Astrocyte (in vitro differentiated cells and primary cell): ENCODE data around the gene PRKCA. TPM values are rescaled to one million over a fixed set of nuclear protein-coding genes. Genes with fewer than 3 reads are reported as not detected.

ENCODE experiments used
- DNase-seq: peaks from one replicate; pipeline ENCODE4 v3.0.0-alpha.2; 2010; ENCODE audit warnings: low read depth
- FAIRE-seq: peaks from 2 replicates; lab custom pipeline; 2011; peaks lifted over from hg19 to GRCh38; lab: Jason Lieb, UNC
- H2AFZ ChIP-seq: 2 replicates; pipeline ENCODE4 v1.6.0; 2012; ENCODE audit warnings: low read depth, low read length, inconsistent platforms
- H3K27ac ChIP-seq: 2 replicates; pipeline ENCODE4 v1.5.1; 2011; ENCODE audit warnings: low read depth, low read length, inconsistent platforms
- H3K27me3 ChIP-seq: 2 replicates; pipeline ENCODE4 v1.6.0; 2011; ENCODE audit warnings: low read length, inconsistent platforms; ENCODE audit not compliant: insufficient read depth
- H3K36me3 ChIP-seq: 2 replicates; pipeline ENCODE4 v1.5.1; 2011; ENCODE audit warnings: low read length, inconsistent platforms; ENCODE audit not compliant: insufficient read depth
- H3K4me1 ChIP-seq: 2 replicates; pipeline ENCODE4 v1.5.1; 2011; ENCODE audit warnings: low read length, inconsistent platforms; ENCODE audit not compliant: insufficient read depth
- H3K4me2 ChIP-seq: 2 replicates; pipeline ENCODE4 v1.6.0; 2012; ENCODE audit warnings: low read length, inconsistent platforms
- H3K4me3 ChIP-seq: 2 replicates; pipeline ENCODE4 v1.5.1; 2011; ENCODE audit warnings: low read depth, mild to moderate bottlenecking, low read length, inconsistent platforms; ENCODE audit not compliant: insufficient read depth
- H3K79me2 ChIP-seq: 2 replicates; pipeline ENCODE4 v1.6.0; 2012; ENCODE audit warnings: mild to moderate bottlenecking, low read length, inconsistent platforms; ENCODE audit not compliant: insufficient read depth
- H3K9ac ChIP-seq: 2 replicates; pipeline ENCODE4 v1.6.0; 2012; ENCODE audit warnings: mild to moderate bottlenecking, low read length, inconsistent platforms
- H3K9me3 ChIP-seq: 2 replicates; pipeline ENCODE4 v1.5.1; 2012; ENCODE audit warnings: low read depth, mild to moderate bottlenecking, low read length, inconsistent platforms; ENCODE audit not compliant: insufficient read depth
- H4K20me1 ChIP-seq: 2 replicates; pipeline ENCODE4 v1.6.0; 2012; ENCODE audit warnings: low read length, inconsistent platforms; ENCODE audit not compliant: insufficient read depth
- H3K27ac Mint-ChIP-seq: one replicate; pipeline ENCODE4 v1.8.0; 2021; ENCODE audit warnings: mild to moderate bottlenecking, mixed read lengths; ENCODE audit not compliant: unreplicated experiment
- H3K27me3 Mint-ChIP-seq: one replicate; pipeline ENCODE4 v1.8.0; 2021; ENCODE audit warnings: low read depth, mixed read lengths; ENCODE audit not compliant: unreplicated experiment
- H3K36me3 Mint-ChIP-seq: one replicate; pipeline ENCODE4 v1.8.0; 2021; ENCODE audit warnings: low read depth, mixed read lengths; ENCODE audit not compliant: unreplicated experiment
- H3K4me1 Mint-ChIP-seq: one replicate; pipeline ENCODE4 v1.8.0; 2021; ENCODE audit warnings: low read depth, mixed read lengths; ENCODE audit not compliant: unreplicated experiment
- H3K4me3 Mint-ChIP-seq: one replicate; pipeline ENCODE4 v1.8.0; 2021; ENCODE audit warnings: mild to moderate bottlenecking, moderate library complexity, mixed read lengths; ENCODE audit not compliant: unreplicated experiment
- H3K9me3 Mint-ChIP-seq: one replicate; pipeline ENCODE4 v1.8.0; 2021; ENCODE audit warnings: mild to moderate bottlenecking, mixed read lengths; ENCODE audit not compliant: unreplicated experiment
- CTCF ChIP-seq: IDR thresholded peaks from 2 replicates; pipeline ENCODE4 v1.5.1; 2011; ENCODE audit warnings: low read depth, mild to moderate bottlenecking, inconsistent platforms, low read length, moderate library complexity; ENCODE audit not compliant: insufficient read depth
- EZH2 ChIP-seq: IDR thresholded peaks from 2 replicates; pipeline ENCODE4 v1.6.1; 2012; ENCODE audit warnings: mild to moderate bottlenecking, low read length, inconsistent platforms; ENCODE audit not compliant: insufficient read depth
- total RNA-seq: library from RNA; stranded (reverse); gene quantifications from 2 replicates; pipeline ENCODE4 v1.2.1, GENCODE V29; 2021

The PRKCA gene
- total RNA-seq, 1 donor from 2014 or later = 49.9 TPM

GRCh38 chr17:66573078-66573477 lies 270.7 kb downstream of the PRKCA start:
- TF ChIP-seq EZH2 = no peak
- TF ChIP-seq CTCF = no peak
- H3K36me3 ChIP-seq = no peaks in the 10 kb centered on the region
- no peaks in the 10 kb centered on the region for H3K4me1 ChIP-seq
- peaks cover 1% of the 10 kb centered on the region for H4K20me1 ChIP-seq
- no peak overlapping the region for H3K27ac ChIP-seq
- Mint-ChIP-seq H3K4me3 (no peak overlapping the region), H3K4me1 (peaks cover 7% of the 10 kb centered on the region), H3K27me3 (no peaks in the 10 kb centered on the region), H3K36me3 (peaks cover under 1% of the 10 kb centered on the region), H3K27ac (no peak overlapping the region), H3K9me3 (no peaks in the 10 kb centered on the region)
- no peaks in the 10 kb centered on the region for H3K27me3 ChIP-seq
- peaks cover 2% of the 10 kb centered on the region for H3K79me2 ChIP-seq
- no peaks in the 10 kb centered on the region for H3K9me3 ChIP-seq
- no peak overlapping the region for H3K9ac ChIP-seq
- H2AFZ ChIP-seq = no peak overlapping the region
- no peak for FAIRE-seq
- H3K4me3 ChIP-seq = no peak overlapping the region
- DNase-seq = no peak
- H3K4me2 ChIP-seq = no peak overlapping the region

GRCh38 chr17:66574123-66574522 lies 271.7 kb downstream of the PRKCA start:
- Histone ChIP-seq H3K9ac (no peak overlapping the region), H4K20me1 (peaks cover 6% of the 10 kb centered on the region), H3K4me3 (no peak overlapping the region), H3K79me2 (peaks cover 2% of the 10 kb centered on the region), H3K27ac (no peak overlapping the region), H3K9me3 (no peaks in the 10 kb centered on the region), H3K4me2 (no peak overlapping the region), H2AFZ (no peak overlapping the region), H3K27me3 (no peaks in the 10 kb centered on the region), H3K4me1 (no peaks in the 10 kb centered on the region), H3K36me3 (no peaks in the 10 kb centered on the region)
- Mint-ChIP-seq H3K9me3 (no peaks in the 10 kb centered on the region), H3K27me3 (no peaks in the 10 kb centered on the region), H3K36me3 (peaks cover 8% of the 10 kb centered on the region), H3K4me3 (no peak overlapping the region), H3K4me1 (peaks cover 6% of the 10 kb centered on the region), H3K27ac (no peak overlapping the region)
- no peak for TF ChIP-seq CTCF
- TF ChIP-seq EZH2 = no peak
- FAIRE-seq (no peak), DNase-seq (no peak)

GRCh38 chr17:66576473-66576872 lies 274.1 kb downstream of the PRKCA start:
- no peak for FAIRE-seq
- H4K20me1 ChIP-seq = peaks cover 13% of the 10 kb centered on the region
- no peaks in the 10 kb centered on the region for H3K36me3 ChIP-seq
- no peak for TF ChIP-seq CTCF
- TF ChIP-seq EZH2 = no peak
- H3K27me3 ChIP-seq = no peaks in the 10 kb centered on the region
- H3K27ac ChIP-seq = no peak overlapping the region
- no peaks in the 10 kb centered on the region for H3K9me3 Mint-ChIP-seq
- H2AFZ ChIP-seq = no peak overlapping the region
- peaks cover 2% of the 10 kb centered on the region for H3K79me2 ChIP-seq
- H3K4me3 Mint-ChIP-seq = no peak overlapping the region
- no peak overlapping the region for H3K9ac ChIP-seq
- H3K9me3 ChIP-seq = no peaks in the 10 kb centered on the region
- H3K36me3 Mint-ChIP-seq = peaks cover 10% of the 10 kb centered on the region
- no peak for DNase-seq
- H3K27ac Mint-ChIP-seq = no peak overlapping the region
- H3K4me1 ChIP-seq = peaks cover 10% of the 10 kb centered on the region
- no peaks in the 10 kb centered on the region for H3K27me3 Mint-ChIP-seq
- peaks cover 23% of the 10 kb centered on the region for H3K4me1 Mint-ChIP-seq
- no peak overlapping the region for H3K4me3 ChIP-seq
- H3K4me2 ChIP-seq = no peak overlapping the region
